HG02884 (cell line): Measurements from ENCODE around the gene SLC25A47.
A peak's percentile ranks its signal among the peaks of the same experiment; 100 is the strongest.

Source experiments
- ATAC-seq: cut with Tn5 transposase; IDR thresholded peaks from one replicate; pipeline ENCODE4 v1.9.1; 2021; ENCODE audit warnings: mild to moderate bottlenecking, moderate library complexity; ENCODE audit not compliant: unreplicated experiment

SLC25A47 gene

GRCh38 chr14:100322138-100322957, 791 bp upstream of the SLC25A47 start:
- ATAC-seq: no peak

DNA sequence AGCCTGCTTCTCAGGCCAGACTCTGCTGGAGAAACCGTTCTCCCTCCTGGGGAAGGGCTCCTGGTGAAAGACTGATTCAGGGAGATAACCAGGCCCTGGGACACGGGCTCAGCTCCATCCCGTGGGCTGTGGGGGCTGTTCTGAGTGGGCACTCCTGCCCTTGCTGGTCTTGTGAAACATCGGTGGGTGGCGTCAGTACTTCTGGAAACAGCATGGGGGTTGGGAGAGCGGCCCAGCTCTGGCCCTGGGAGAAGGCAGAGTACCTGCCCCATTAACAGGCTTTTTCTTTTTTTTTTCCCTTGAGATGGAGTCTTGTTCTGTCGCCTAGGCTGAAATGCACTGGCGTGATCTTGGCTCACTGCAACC, 786 bp downstream of the SLC25A47 start:
- ATAC-seq: no peak

- no peak for ATAC-seq
These were observed 2.1 kb downstream of the SLC25A47 start for GRCh38 chr14:100325231-100325632.

DNA sequence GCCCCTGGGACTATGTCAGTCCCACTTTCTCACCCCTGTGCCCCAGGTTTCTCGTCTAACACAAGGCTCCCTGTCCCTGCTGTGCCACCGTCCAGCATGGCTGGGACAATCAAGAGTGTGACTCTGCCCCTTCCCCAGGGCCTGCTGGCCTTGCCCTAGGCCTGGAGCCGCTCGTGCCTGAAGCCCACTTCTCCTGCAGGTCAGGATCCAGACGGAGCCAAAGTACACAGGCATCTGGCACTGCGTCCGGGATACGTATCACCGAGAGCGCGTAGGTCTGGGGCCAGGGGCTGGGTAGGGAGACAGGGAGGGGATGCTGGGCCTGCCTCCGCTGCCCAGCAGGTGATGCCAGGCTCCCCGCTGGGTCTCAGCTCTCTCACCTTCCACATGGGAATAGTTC, 2.8 kb downstream of the SLC25A47 start:
- no peak for ATAC-seq

- ATAC-seq: no peak
These were observed 4.0 kb downstream of the SLC25A47 start for GRCh38 chr14:100327128-100327527.

GRCh38 chr14:100328495-100329163, 5.5 kb downstream of the SLC25A47 start:
- ATAC-seq: no peak

GRCh38 chr14:100329233-100330006, 6.3 kb downstream of the SLC25A47 start:
- ATAC-seq: no peak

DNA sequence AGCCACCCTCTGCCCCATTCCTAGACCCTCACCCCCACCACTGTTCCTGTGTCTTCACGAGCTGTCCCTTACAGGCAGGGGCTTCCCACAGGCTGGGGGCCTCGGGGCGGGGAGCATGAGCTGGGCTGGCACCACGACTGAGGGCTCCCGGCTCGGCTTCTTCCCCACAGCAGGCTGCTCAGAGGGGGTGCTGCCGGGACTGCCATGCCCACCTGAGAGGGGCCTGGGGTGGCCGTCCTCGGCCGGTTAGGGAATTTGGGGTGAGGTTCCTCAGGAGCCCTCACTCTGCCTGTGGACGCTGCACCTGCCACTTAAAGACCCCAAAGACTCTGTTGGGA, 6.8 kb downstream of the SLC25A47 start:
- no peak for ATAC-seq

DNA sequence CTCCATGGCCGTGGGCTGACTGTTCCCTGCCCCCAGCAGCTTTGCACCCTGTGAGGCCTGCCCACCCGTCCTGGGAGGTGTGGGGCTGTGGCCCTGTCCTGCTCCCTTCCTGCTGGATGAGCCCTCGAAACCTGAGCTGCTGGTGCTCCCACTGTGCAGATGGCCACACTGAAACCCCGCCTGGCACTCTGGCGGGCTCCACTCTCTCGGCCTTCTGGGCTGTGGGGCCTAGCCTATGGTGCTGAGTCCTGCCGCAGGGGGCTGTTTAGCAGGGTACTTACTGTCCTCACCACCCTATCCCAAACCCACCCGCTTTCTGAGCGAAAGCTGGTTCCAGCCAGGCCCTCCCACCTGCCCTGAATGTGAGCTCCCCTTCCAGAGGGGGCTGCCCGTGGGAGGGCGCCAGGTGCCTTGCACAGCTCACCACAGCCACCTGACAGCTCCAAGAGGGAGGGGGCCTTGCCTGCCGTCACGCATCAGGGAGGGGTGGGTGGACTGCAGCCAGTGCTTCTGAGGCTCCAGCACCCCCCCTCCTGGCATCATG, 7.3 kb downstream of the SLC25A47 start:
- ATAC-seq: no peak

DNA sequence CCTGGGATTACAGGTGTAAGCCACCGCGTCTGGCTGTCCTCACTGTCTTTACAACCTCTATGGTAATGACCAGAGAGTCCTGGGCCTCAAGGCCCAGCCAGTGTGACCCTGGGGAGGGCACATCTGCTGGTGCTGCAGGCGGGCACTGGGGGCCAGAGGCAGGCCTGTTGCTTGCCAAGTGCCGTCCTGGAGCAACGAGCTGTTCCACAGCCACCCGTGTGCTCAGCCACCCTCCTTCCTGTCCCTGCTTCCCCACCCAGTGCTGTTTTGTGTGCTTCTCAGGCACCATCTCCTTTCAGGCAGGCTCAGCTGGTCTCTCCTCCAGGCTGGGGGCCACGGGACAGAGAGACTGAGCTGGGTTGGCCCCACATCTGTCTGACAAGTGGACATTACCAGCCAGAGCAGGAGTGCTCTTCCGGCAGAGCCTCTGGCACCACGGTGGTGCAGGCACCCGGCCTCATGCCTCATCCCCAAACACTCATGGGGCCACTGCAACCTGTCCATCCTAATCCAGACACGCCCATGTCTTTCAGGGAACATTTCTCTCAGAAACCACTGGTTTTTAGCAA, 9.0 kb downstream of the SLC25A47 start:
- no peak for ATAC-seq

GRCh38 chr14:100332797-100333196, 9.7 kb downstream of the SLC25A47 start:
- ATAC-seq: no peak

DNA sequence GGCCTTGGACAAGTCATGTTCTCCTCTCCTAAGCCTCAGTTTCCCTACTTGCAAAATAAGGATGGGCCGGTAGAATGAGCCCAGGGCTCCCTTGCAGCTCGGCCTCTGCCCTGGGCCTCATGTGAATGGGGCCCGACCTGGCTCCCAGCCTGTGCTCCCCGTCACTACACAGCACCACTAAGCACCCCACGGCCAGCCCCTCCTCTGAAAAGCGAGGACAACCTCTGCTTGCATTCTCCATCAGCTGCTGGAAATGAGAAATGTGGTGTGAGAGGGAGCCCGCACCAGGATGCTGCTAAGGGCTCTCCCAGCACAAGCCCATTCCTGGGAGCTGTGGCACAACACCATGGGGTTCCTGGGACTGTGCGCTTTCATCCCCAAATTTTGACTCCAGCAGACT, 10.2 kb downstream of the SLC25A47 start:
- no peak for ATAC-seq

DNA sequence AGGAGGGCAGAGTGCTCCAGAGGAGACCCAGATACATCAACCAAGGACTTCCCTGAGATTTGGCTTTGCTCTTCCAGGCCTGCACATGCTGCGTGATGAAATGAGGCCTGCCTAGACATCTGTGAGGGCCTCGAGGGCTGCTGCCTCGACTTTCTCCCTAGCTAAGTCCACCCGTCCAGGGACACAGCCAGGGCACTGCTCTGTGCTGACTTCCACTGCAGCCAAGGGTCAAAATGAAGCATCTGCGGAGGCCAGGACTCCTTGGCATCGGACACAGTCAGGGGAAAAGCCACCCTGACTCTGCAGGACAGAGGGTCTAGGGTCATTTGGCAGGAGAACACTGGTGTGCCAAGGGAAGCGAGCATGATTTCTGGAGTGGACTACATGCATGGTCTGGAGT, 10.7 kb downstream of the SLC25A47 start:
- ATAC-seq: no peak

DNA sequence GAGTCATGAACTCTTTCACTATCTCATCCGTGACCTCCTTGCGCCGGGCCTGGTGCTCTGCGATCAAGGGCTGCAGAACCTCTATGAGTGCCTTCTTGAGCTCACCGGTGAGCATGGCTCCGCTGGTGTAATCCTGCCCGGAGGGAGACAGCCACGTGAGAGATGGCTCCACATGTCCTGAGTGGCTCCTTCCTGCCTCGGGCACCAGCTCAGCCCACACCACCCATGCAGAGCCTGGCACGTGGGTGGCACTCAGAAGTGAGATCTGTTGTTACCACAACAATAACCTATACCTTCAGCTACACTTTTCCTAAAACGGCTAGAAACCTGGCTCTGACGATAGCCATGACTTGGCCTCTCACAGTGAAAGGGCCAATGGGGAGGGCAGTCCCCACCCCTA, 11.8 kb downstream of the SLC25A47 start:
- ATAC-seq: no peak

DNA sequence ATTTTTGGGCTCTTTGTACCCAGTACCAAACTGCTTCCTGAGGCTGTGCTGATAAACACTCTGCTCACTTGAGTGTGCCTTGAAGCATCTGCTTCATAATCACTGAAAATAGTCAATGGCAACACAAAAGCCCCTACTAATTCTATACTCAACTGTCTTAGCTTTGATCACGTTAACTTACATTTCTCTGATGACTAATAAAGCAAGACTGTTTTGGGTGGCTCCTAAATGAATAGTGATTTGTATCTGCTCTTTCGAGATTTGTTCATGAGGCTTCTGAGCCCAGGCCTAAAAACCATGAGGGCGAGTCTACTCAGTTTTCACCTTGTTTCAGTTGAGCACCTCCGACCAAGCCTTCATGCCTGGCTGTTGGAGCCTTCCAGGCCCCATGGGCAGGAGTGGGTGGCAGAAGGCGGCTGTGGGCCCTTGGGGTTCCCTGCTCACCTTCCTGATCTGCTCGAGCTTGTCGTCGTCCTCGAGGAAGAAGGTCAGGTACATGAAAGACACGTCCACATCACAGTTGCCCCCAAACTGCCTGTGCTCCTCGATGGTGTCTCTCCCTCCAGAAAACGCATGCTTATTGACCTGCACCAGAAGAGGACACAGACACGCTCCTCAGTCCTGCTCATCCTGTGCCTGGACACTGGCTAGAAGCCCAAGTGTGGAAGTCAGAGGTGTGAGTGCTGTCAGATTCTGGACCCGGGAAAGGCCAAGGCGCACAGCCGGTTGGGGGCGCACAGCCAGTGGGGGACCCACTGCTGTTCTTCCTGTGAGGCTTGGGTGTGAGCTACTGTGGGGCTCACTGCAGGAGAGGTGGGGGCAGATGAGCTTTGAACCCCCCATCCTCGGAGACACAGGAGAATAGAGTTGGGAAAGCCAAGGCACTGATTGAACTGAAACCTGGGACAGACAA, 13.7 kb downstream of the SLC25A47 start:
- ATAC-seq: peak; percentile 47

DNA sequence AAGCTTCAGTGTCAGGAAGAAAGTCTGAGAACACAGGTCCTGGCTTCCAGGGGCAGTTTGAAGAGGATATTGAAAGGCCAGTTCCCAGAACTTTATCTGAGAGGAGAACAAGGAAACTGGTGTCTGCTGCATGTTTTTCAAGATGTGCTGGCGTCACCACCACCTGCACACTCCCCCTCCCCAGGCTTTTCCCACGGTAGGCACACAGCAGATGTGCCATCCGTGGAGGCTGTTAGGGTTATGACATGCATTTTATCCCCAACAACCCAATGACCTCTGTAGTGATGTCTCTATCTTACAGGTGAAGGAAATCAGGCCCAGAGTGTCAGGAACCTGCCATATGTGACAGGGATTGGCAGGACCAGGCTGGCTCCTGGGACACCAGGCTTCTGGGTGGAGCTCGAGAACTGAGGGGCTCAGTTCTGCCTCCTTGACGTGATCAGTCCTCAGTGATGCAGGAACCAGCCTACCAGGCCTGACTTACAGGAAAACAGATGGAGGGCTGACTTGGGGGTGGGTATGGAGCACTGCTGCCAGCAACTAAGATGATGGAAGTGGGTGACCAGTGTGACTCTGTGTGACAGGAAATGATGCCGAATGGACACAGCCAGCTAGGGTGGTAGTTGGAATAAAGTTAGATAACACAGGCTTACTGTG, 16.8 kb downstream of the SLC25A47 start:
- ATAC-seq: no peak

DNA sequence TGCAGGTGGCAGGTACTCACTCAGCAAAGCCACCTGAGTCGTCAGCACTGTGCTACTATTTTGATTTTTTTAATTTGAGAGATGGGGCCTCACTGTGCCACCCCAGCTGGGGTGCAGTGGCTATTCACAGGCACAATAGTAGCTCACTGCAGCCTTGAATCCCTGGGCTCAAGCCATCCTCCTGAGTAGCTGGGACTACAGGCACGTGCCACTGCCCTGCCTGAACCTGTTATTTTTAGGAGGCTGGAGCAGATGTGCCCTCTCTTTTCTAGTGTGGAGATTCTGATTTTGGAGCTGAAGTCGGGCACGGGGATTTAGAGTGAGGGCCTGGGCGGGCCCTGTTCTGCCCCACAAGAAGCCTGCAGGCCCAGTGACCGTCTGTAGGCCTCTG, 17.3 kb downstream of the SLC25A47 start:
- ATAC-seq: no peak

DNA sequence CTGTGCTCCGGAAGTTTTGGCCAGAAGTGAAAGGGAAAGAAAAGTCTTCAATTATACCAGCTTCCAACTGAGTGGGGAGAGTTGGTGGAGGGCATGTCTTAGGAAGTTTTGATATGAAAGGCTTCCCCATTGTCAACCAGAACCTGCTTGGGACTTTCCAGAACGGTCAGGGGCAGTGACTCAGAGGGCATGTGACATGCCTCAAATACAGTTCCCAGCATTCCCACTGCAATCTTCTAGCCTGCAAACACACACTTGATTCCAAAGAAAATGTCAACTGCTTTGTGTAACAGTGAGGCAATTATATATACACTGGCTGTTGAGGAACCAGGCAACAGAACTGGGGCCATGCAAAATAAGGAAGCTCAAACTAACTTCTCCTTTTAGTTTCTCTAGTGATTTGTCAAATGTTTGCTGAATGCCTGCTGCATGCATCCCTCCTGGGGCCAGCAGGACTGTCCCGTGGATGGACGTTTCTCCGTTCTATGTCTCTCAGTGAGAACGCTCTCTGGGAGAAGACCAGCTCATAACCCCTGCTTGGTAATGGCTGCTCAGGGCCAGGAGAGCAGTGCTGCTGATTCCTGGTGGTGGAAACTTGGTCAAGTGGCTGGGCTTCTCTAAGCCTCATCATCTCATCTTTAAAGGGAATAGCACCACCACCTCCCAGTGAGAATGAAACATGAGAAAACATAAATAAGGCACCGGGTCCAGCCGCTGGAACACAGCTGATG, 18.3 kb downstream of the SLC25A47 start:
- peak; percentile 44 for ATAC-seq

GRCh38 chr14:100342195-100342594, 19.1 kb downstream of the SLC25A47 start:
- no peak for ATAC-seq
